ENCODE results near the gene PRSS37.

- TF ChIP-seq ZNF274 (IDR thresholded peaks at IDR 0.05; ENCODE audit: low read depth, low read length) = no peak
- no peak for TF ChIP-seq RAD21 (IDR thresholded peaks at IDR 0.05; ENCODE audit: low read depth)
- TF ChIP-seq POLR2A (IDR thresholded peaks at IDR 0.05; ENCODE audit: borderline replicate concordance, extremely low read depth, insufficient read depth, insufficient read length) = no peak
- TF ChIP-seq, protein P1, sequence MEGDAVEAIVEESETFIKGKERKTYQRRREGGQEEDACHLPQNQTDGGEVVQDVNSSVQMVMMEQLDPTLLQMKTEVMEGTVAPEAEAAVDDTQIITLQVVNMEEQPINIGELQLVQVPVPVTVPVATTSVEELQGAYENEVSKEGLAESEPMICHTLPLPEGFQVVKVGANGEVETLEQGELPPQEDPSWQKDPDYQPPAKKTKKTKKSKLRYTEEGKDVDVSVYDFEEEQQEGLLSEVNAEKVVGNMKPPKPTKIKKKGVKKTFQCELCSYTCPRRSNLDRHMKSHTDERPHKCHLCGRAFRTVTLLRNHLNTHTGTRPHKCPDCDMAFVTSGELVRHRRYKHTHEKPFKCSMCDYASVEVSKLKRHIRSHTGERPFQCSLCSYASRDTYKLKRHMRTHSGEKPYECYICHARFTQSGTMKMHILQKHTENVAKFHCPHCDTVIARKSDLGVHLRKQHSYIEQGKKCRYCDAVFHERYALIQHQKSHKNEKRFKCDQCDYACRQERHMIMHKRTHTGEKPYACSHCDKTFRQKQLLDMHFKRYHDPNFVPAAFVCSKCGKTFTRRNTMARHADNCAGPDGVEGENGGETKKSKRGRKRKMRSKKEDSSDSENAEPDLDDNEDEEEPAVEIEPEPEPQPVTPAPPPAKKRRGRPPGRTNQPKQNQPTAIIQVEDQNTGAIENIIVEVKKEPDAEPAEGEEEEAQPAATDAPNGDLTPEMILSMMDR (IDR thresholded peaks at IDR 0.05 in 2 of 3, conservative IDR thresholded peaks at IDR 0.05 in 1 of 3; ENCODE audit: borderline replicate concordance in 1 of 3, insufficient read depth in 1 of 3, low read depth in 2 of 3, low read length in 2 of 3) = no peak
- no peak for TF ChIP-seq FOSL1 (IDR thresholded peaks at IDR 0.05; ENCODE audit: low read depth)
- TF ChIP-seq POLR2AphosphoS5 (IDR thresholded peaks at IDR 0.05; ENCODE audit: low read depth, low read length) = no peak
- TF ChIP-seq, protein P2, sequence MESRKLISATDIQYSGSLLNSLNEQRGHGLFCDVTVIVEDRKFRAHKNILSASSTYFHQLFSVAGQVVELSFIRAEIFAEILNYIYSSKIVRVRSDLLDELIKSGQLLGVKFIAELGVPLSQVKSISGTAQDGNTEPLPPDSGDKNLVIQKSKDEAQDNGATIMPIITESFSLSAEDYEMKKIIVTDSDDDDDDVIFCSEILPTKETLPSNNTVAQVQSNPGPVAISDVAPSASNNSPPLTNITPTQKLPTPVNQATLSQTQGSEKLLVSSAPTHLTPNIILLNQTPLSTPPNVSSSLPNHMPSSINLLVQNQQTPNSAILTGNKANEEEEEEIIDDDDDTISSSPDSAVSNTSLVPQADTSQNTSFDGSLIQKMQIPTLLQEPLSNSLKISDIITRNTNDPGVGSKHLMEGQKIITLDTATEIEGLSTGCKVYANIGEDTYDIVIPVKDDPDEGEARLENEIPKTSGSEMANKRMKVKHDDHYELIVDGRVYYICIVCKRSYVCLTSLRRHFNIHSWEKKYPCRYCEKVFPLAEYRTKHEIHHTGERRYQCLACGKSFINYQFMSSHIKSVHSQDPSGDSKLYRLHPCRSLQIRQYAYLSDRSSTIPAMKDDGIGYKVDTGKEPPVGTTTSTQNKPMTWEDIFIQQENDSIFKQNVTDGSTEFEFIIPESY (IDR thresholded peaks at IDR 0.05; ENCODE audit: extremely low read depth, insufficient replicate concordance, low read length) = no peak
- no peak for TF ChIP-seq ZFX (IDR thresholded peaks at IDR 0.05)
- TF ChIP-seq JUND (IDR thresholded peaks at IDR 0.05) = no peak
- TF ChIP-seq CBX3 (IDR thresholded peaks at IDR 0.05; ENCODE audit: low read depth) = no peak
Measured at GRCh38 chr7:141866974-141867373, 25.7 kb upstream of the PRSS37 start.

Data from HCT116 (cell line).